H4 (cell line): Measurements from ENCODE around the gene XPR1. TPM values are rescaled to one million over a fixed set of nuclear protein-coding genes. Genes with fewer than 3 reads are reported as not detected.

ENCODE experiments used
- DNase-seq: peaks from one replicate; pipeline ENCODE4 v3.0.0-alpha.2; 2015; ENCODE audit warnings: low spot score
- total RNA-seq: library from RNA; depleted of rRNA; stranded (reverse); fragments of >200 nt; shearing (Covaris generic); gene quantifications from 2 replicates; pipeline ENCODE4 v1.2.3, GENCODE V29; 2014

Gene XPR1
- total RNA-seq, 1 experiment from 2014 or later = 23.5 TPM

GRCh38 chr1:180615493-180616290 lies 16.1 kb upstream of the XPR1 start:
- no peak for DNase-seq

DNA sequence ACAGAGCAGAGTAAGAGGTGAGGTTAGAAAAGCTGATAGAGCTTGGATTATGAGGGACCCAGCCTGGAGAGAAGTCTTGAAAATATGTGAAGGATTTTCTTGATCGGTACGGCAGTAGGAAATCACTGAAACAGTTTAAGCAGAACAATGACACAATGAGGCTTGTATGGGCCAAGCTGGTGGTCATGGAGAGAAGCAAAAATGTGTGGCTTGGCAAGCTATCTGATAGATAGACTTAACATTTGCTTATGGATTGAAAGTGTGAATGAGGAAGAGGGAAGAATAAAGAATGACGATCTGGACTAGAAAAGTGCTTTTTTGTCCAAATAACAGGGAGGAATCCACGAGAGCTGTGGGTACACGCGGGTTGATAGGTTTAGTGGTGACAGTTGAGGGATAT lies 15.4 kb upstream of the XPR1 start:
- no peak for DNase-seq

DNA sequence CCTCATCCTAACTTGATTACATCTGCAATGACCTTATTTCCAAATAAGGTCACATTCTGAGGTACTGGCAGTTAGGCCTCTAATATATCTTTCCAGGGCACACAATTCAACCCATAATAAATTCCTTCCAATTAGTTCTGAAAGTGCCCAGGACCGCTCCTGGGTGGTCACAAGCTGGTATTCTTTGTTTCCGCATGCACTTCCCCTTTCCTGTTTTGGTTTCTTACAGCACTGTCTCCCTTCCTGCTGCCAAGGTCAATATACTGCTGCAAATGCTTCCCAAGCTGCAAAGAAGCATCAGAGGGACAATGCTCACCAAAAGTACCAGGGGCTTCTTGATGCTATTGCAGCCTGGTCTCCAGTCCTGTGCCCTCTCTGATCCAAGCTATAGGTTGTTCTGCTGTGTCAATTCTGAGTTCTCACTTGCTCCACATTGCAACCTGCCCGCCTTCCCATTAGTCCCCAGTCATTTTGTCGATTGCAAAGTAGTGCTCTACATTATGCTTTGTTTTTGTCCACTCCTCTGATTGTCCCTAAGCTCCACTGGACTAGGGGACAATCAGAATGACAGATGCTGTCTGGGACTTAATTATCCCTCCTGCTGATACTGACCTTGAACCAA lies 13.9 kb upstream of the XPR1 start:
- DNase-seq = no peak

GRCh38 chr1:180620581-180620980 lies 11.2 kb upstream of the XPR1 start:
- no peak for DNase-seq

DNA sequence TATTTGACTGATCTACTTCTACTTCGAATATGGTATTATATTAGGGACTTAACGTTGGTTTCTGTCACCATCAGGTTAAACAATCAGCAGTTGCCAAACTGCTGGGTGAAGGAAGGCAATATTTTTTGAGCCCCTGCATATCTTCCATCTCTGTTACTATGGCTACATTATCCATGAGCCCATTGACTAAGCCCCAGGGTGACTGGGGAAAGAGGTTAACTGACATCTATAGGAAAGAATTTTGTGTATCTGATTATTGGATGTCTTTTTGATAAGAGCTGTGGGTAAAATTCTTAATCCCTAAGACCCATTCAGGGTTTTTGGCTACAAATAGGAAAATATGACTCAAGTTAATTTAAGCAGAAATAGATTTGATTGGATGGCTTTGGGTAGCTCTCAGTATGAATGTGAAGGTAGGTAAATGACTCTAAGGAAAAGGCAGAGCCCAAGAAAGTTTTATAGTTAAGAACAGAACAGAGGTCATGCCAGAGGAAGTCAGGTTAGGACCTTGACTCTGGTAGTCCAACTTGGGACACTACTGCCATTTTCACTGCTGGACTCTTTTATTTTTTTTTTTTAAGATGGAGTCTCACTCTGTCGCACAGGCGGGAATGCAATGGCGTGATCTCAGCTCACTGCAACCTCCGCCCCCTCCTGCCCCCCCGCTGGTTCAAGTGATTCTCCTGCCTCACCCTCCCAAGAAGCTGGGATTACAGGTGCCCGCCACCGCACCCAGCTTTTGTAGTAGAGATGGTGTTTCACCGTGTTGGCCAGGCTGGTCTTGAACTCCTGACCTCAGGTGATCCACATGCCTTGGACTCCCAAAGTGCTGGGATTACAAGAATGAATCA lies 8.9 kb upstream of the XPR1 start:
- DNase-seq = no peak

GRCh38 chr1:180623579-180624347 lies 8.1 kb upstream of the XPR1 start:
- peak; percentile 14 for DNase-seq

GRCh38 chr1:180626711-180627110 lies 5.1 kb upstream of the XPR1 start:
- DNase-seq = no peak

- DNase-seq = no peak
Measured at GRCh38 chr1:180627411-180627810, 4.4 kb upstream of the XPR1 start.

DNA sequence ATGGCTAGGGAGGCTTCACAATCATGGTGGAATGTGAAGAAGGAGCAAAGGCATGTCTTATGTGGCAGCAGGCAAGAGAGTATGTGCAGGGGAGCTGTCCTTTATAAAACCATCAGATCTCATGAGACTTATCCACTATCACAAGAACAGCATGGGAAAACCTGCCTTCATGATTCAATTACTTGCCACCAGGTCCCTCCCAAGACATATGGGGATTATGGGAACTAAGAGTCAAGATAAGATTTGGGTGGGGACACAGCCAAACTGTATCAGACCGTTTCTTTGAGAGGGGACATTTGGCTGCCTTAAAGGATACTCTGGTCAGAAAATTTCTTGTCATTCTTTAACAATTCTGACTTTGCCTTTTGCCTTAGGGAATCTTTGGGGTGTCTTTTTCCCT lies 3.2 kb upstream of the XPR1 start:
- no peak for DNase-seq

DNA sequence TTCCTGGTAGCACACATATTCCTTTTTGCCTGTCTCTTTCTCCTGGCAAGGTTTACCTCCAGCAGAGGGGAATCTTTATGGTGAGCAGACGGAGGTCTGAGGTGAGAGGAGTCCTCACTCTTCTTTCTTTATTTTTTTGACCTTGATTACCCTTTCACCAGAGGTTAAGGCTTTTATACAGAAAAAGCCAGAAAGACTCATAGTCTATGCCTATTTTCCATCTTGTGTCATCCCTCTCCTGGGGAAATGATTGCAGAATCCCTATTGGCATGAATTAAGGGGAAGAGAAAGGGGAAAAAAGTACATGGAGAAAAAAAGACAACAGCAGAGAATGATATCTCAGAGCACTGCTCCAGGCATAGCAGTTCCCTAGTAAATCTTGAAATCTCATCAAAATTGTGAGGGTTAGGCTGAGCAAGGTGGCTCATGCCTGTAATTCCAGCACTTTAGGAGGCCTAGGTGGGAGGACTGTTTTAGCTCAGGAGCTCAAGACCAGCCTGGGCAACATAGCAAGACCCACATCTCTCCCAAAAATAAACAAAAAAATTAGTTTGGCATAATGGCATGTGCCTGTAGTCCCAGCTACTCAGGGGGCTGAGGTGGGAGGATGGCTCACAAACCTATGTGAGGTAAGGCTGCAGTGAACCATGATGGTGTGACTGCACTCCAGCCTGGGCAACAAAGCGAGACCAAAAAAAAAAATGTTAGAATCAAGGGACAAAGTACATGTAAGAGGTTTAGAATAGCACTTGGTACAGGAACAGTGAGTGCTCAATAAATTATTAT lies 1.2 kb upstream of the XPR1 start:
- DNase-seq = no peak

GRCh38 chr1:180631194-180631765 lies 542 bp upstream of the XPR1 start:
- DNase-seq = no peak

DNA sequence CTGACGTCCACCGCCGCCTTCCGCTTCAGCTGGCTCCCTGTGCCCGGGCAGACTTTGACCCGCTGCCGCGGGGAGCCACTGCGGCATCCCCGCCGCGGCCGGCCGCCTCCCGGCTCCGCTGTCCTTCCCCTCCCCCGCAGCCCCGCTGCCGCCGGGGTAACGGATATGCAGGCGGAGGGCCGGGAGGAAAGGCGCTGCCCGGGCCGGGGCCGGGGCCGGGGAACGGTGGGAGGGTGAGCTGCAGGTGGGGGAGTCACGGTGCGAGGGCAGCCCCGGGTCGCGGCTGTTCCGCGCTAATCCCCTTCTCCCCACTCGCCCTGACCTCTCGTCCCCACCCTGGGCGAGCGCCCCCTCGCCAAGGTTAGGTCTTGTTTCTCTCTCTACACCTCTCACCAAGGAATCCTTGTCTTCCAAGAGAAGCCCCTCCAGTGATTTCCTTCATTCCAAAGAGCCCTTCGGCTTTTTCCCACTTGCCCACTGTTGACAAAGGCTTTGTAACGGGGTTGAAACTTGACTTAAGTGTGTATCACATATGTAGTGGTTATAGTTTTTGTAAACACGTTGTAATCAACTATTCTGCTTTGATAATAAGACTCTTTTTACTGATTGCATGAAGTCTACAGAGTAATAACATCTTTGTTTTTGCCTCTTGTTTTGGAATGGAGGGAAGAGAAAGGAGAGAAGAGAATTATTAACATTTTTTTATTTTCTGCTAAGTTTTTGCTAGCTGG lies 669 bp downstream of the XPR1 start:
- DNase-seq = no peak

- no peak for DNase-seq
Measured at GRCh38 chr1:180633057-180634056, 1.5 kb downstream of the XPR1 start.

DNA sequence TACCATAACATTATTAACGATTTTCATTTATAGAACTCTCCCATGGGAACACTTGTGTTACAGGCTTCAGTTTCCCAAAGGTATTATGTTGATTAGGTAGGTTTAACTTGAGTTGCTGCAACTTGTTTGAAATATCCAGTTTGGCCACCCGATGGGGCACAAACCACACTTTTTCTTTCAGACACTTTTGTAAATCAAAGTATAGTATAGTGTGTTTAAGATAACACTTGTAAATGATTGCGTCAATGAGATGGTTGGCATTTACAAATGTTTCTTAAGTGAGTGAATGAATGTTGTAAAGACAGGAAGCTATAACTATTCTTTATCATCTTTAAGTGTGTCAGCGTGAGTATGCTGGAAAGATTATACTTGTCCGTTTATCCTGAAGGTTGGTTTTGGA lies 4.3 kb downstream of the XPR1 start:
- DNase-seq = no peak

- no peak for DNase-seq
Measured at GRCh38 chr1:180639871-180640270, 8.0 kb downstream of the XPR1 start.

GRCh38 chr1:180640531-180640949 lies 8.7 kb downstream of the XPR1 start:
- DNase-seq = no peak

DNA sequence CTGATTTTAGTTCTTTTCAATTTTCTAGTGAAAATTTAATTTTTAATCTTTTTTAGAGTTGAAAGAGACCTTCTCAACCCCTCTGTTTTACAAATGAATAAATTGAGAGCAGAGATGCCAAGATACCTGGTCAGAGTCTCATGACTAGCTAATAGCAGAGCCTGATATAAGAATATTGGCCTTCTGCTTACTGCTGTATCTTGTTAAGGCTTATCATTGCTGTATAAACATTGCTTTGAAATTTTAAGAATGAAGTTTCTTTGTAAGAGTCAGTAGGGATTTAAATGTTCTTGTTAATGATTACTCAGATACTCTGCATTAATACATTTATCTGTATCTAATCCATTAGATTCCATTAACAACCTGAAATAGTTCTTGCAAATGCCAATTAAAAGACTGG lies 9.8 kb downstream of the XPR1 start:
- no peak for DNase-seq

- no peak for DNase-seq
Measured at GRCh38 chr1:180642781-180643180, 11.0 kb downstream of the XPR1 start.

- DNase-seq = no peak
Measured at GRCh38 chr1:180643693-180644092, 11.9 kb downstream of the XPR1 start.
